ENCODE data around the gene LSR.

LSR gene

DNA sequence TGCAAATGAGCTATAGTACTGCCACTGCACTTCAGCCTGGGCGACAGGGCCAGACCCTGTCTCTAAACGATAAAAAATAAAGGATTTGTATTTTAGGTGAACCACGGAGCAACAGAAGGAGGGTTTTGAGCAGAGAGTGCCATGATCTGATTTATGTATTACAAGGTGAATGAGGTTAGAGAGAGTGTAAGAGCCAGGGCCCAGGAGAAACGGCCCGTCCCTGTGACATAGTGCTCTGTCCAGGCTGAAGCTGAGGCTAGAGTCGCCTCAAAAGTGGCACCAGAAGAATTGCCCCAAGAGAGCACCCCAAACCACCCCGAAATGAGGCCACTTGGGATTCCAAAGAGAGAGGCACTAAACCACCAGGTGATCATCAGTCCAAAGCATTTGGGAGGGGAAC is 60.1 kb downstream of the LSR start:
- TF ChIP-seq CTCF (IDR thresholded peaks at IDR 0.05; ENCODE audit: extremely low read depth, insufficient read depth, missing control alignments): no peak
- DNase-seq (ENCODE audit: low spot score): no peak
- in situ Hi-C loops (cut with MboI; ENCODE audit: low pct_unique_long_range_greater_than_20kb, low sequenced_read_pairs, unreplicated experiment): no loop called here

DNA sequence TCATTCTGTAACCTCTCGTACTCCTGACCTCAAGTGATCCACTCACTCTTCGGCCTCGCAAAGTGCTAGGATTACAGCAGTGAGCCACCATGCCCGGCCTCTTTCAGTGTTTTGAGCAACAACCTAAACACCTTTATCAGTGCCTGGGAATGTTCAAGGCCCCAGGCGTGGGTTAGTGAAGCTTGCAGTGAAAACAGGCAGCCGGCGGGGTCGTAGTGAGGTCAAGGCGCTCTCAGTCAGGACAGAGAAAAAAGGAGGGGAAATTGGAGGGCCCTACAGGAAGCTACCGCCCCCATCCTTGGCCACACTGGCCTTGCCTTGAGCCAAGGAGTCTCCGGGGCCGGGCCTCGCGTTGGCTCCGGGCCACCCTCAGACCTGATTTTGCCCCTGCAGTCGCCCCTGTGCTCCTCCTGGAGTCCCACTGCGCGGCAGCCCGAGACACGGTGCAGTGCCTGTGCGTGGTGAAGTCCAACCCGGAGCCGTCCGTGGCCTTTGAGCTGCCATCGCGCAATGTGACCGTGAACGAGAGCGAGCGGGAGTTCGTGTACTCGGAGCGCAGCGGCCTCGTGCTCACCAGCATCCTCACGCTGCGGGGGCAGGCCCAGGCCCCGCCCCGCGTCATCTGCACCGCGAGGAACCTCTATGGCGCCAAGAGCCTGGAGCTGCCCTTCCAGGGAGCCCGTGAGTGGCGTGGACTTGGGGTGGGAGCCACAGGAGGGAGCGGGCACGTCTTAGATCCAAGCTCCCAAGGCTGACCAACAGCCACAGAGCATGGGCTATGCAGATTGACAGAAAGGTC is 60.9 kb downstream of the LSR start:
- in situ Hi-C loops (cut with MboI; ENCODE audit: low pct_unique_long_range_greater_than_20kb, low sequenced_read_pairs, unreplicated experiment): no loop called here
- DNase-seq (ENCODE audit: low spot score): no peak

DNA sequence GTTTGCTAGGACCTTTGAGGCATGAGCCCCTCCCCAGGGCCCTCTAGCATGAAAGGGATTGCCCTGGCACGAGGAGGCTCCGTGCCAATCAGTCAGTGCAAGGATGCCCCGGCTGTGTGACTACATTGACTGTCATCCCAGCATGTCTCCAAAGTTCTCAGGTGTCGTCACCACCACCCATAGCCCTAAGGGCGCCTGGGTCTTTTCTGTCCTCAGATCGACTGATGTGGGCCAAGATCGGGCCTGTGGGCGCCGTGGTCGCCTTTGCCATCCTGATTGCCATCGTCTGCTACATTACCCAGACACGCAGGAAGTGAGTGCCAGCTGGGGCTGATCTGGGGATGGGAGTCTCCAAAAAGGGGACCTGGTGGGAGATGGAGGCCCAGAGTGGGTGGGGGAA is 61.5 kb downstream of the LSR start:
- no peak for DNase-seq (ENCODE audit: low spot score)
- no peak for TF ChIP-seq CTCF (IDR thresholded peaks at IDR 0.05; ENCODE audit: extremely low read depth, insufficient read depth, missing control alignments)
- in situ Hi-C loops (cut with MboI; ENCODE audit: low pct_unique_long_range_greater_than_20kb, low sequenced_read_pairs, unreplicated experiment): no loop called here

More for the DNA sequence above, 60.9 kb downstream of the LSR start:
- TF ChIP-seq CTCF (IDR thresholded peaks at IDR 0.05; ENCODE audit: extremely low read depth, insufficient read depth, missing control alignments): no peak

GRCh38 chr19:35310811-35311465 is 62.1 kb downstream of the LSR start:
- in situ Hi-C loops (cut with MboI; ENCODE audit: low pct_unique_long_range_greater_than_20kb, low sequenced_read_pairs, unreplicated experiment): no loop called here
- no peak for TF ChIP-seq CTCF (IDR thresholded peaks at IDR 0.05; ENCODE audit: extremely low read depth, insufficient read depth, missing control alignments)
- no peak for DNase-seq (ENCODE audit: low spot score)

DNA sequence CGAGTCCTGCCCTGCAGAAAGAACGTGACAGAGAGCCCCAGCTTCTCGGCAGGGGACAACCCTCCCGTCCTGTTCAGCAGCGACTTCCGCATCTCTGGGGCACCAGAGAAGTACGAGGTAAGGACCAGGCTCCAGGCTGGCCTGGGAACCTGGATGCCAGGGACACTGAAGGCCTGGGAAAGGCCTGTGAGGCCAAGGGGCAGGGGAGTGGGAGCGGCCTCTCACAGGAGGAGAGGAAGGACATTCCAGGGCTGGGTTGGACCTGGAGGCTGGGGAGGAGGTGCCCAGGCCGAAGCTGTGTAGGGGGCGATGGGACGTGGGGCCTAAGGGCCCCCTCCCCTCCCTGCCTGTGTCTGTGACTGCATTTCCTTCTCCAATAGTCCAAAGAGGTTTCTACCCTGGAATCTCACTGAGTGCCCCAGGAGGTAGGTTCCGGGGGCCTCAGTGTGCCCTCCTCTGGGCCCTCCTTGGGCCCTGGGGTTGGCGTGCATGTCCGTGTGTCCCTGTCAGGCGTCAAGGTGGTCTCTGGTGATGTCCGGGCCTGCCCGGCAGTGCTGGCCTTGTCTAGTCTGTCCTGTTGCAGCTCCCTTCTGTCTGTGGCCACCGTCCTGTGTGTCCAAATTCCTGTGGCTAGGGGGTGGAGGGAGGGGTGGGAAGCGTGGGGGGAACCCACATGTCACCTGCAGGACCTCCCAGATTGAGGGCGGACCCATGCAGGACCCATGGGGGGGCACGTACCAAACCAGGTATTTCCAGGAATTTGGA is 63.3 kb downstream of the LSR start:
- in situ Hi-C loops (cut with MboI; ENCODE audit: low pct_unique_long_range_greater_than_20kb, low sequenced_read_pairs, unreplicated experiment): no loop called here
- TF ChIP-seq CTCF (IDR thresholded peaks at IDR 0.05; ENCODE audit: extremely low read depth, insufficient read depth, missing control alignments): no peak
- DNase-seq (ENCODE audit: low spot score): no peak

DNA sequence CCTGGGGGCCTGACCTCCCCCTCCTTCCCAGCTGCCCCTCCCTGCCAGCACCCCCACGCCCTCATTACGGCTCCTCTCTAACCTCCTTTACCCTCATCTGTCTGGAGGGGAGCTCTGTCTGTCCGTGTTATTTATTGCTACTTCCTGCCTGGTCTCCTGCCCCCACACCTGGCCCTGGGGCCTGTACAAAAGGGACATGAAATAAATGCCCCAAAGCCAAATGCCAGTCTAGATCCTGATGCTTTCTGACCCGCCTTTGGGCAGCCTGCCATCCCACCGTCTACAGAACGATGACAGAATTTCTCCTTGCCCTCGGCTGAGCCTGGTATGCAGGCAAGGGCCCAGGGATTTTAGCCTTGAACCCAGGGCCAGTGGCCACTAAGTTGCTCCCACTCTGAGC is 64.8 kb downstream of the LSR start:
- TF ChIP-seq CTCF (IDR thresholded peaks at IDR 0.05; ENCODE audit: extremely low read depth, insufficient read depth, missing control alignments): no peak
- in situ Hi-C loops (cut with MboI; ENCODE audit: low pct_unique_long_range_greater_than_20kb, low sequenced_read_pairs, unreplicated experiment): no loop called here
- DNase-seq (ENCODE audit: low spot score): no peak
